ENCODE measurements around the gene PEX19.

Gene PEX19

DNA sequence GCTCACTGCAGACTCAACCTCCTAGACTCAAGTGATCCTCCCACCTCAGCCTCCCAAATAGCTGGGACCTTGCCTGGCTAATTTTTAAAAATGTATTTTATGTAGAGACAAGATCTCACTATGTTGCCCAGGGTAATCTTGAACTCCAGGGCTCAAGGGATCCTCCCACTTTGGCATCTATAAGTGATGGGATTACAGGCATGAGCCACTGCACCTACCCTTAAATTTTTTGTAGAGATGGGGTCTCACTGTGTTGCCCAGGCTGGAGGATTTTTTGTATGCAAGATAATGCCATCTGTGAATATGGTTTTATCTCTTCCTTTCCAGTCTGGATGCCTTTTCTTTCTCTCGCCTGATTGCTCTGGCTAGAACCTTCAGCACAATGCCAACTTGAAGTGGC is 13.9 kb downstream of the PEX19 start:
- FAIRE-seq = no peak

DNA sequence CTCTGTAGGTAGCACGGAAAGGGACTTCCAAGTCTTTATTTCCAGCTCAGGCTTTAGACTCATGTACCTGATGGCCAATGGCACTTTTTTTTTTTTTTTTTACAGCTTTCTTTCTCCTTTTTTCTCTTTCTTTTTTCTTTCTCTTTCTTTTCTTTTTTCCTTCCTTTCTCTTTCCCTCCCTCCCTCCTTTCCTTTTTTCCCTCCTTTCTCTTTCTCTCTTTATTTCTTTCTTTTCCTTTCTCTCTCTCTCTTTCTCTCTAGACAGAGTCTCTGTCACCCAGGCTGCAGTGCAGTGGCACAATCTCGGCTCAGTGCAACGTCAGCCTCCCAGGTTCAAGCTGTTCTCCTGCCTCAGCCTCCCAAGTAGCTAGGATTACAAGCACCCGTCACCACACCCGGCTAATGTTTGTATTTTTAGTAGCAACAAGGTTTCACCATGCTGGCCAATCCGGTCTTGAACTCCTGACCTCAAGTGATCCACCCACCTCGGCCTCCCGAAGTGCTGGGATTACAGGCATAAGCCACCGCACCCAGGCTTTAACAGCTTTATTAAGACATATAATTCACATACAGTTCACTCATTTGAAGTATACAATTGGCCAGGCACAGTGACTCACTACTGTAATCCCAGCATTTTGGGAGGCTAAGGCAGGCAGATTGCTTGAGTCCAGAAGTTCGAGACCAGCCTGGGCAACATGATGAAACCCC is 17.5 kb downstream of the PEX19 start:
- no peak for FAIRE-seq

DNA sequence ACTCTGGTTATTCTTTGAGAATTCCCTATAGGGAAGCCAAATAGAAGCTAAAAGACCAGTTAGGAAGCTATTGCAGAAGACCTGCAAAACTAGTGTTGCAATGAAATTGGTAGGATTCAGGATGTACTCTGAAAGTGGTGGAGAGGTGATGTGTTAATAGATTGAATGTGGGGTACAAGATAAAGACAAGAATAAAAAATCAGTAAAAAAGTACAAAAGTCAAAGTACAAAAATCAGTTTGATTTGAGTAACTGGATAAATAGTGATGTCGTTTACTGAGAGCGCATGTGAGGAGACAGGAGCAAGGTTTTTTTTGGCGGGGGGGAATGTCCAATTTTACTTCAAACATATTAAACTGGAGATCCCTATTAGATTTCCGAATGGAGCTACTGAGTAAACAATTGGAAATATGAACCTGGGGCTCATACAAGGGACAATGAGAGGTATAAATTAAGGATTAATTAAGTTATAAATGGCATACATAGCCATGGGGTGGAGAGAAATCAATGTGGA is 20.1 kb downstream of the PEX19 start:
- no peak for FAIRE-seq

DNA sequence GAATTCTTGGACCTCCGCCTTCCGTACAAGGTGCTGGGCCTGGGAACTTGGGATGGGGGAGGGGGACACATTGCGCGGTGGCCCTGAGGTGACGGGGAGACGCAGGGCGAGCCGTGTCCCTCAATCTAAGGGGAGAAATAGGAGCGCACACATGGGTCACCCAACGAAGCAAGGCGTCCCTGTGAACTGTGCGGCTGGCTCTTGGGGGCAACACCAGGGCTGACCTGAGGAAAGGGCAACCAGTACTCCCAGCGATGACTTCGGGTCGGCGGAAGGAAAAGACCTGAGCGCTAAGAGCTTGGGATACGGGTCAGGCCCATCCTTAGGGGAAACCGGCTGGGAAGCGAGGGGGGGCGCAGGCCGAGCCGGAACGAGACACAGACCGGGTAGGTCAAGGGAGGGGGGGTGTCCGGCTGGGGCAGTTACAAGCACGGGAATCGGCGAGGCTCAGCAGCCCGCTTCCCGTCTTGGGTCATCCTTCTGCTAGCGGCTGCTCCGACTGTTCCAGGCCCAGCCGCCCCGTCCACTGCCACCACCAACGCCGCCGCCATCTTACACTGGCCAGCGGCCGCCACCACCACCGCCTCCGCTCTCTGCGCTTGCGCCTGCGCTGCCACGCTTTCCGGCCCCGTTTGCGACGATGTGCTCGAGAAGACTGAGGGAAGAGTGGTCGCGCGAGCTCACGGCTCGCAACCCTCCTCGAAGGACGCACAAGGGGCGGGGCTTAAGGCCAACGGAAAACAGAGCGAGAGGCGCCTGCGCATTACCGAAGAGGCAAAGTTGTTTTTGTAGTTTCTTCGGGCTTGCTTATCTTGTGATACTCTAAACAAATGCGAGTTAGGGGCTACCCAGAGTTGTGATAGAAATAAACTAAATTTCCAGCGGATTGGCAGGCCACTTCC is 22.8 kb downstream of the PEX19 start, which contains the start of gene DCAF8:
Gene DCAF8, minus strand, starts transcription at position 657 of the 902 bp plus-strand sequence. CDS start 18,541 bp downstream, outside the sequence.
- FAIRE-seq = no peak

DNA sequence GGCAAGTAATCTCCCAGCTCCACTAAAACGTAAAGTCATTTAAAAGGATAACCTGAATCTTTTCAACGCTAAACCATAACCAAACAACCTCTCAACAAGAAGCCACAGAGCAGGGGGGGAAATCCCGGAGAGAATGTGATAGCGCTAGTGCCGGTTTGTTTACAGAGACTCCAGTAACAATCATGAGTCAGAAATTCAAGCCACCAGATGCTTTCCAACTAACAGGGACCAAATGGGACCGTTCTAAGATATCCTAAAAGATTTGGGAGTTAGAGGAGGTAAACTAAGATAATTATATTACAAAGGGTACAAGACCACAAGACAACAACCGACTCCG is 23.4 kb downstream of the PEX19 start:
- FAIRE-seq = no peak

DNA sequence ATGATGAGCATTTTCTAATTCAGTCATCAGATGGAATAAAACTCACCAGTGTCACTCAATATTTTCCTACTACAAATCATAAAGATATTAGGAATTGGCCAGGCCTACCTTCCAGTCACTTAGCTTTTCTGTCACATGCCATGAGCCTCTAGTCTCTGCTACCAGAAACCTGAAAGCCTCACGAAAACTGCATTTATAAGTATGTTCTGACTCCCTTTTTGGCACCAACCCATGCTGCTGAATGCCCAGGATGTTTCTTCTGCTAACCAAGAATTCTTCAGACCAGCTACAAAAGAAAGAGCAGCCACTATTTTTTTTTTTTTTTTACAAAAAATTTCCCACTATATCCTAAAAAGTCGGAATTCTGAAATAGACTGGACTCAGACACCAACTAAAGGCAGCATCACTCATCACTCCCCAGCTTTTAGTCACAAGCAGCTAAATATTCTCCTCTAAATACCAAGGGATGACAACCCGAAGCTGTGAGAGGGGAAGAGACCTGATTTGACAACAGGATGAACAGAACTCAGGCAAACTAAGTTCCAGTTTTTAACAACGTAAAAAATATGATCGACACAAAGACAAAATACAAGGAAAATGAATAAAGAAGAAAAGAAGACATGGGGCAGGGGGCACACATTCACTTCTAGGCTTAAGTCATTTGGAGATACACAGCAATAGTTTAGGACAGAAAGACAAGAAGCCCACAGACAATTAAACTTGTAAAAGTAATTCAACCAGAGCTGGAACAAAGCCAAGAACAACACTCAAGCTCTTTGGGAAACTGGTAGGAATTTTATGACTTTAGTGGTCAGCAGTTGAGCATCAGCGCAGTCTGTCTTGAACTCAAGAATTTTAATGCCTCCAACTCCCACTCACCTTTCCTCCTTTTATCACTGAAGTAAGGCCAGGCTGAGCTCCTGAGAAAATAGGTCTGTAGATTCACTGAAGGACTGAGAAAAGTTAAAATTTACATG is 24.2 kb downstream of the PEX19 start:
- no peak for FAIRE-seq

DNA sequence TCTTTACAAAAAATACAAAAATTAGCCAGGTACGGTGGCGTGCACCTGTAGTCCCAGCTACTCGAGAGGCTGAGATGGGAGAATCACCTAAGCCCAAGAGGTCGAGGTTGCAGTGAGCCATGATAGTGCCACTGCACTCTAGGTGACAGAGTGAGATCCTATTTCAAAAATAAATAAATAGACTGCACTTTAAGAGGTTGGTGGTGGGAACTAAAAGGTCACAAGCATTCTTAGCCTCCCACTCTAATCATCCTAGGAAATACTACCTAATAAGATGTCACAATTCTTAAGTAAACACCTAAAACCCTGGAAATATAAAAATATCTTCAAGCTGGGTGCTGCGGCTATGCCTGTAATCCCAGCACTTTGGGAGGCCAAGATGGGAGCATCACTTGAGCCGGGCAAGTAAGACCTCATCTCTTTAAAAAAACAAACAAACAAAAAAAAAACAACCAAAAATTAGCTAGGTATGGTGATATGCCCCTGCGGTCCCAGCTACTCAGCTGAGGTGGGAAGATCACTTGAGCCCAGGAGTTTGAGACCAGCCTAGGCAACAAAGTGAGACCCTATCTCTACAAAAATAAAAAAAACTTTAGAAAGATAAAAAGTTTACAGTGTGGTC is 26.6 kb downstream of the PEX19 start:
- no peak for FAIRE-seq

DNA sequence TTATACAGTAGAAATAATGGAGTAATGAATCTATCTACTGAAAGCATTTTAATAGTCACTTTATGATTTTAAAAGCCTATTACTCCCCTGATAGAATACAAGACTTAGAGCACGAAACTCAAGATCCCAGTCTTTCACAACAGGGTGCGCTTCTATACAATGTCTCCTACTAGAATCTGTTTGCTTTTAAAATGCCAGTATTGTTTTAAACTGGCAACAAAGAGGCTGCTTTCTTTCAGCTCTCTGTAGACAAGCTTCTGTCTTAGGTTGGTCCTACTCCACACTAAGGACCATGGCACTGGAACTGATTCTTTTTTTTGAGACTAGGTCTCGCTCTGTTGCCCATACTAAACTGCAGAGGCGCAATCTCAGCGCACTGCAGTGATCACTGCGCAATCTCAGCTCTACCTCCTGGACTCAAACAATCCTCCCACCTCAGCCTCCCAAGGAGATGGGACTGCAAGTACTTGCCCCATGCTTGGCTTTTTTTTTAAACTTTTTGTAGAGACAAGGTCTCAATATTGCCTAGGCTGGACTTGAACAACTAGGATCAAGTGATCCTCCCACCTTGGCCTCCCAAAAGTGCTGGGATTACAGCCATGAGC is 27.4 kb downstream of the PEX19 start:
- FAIRE-seq = no peak

DNA sequence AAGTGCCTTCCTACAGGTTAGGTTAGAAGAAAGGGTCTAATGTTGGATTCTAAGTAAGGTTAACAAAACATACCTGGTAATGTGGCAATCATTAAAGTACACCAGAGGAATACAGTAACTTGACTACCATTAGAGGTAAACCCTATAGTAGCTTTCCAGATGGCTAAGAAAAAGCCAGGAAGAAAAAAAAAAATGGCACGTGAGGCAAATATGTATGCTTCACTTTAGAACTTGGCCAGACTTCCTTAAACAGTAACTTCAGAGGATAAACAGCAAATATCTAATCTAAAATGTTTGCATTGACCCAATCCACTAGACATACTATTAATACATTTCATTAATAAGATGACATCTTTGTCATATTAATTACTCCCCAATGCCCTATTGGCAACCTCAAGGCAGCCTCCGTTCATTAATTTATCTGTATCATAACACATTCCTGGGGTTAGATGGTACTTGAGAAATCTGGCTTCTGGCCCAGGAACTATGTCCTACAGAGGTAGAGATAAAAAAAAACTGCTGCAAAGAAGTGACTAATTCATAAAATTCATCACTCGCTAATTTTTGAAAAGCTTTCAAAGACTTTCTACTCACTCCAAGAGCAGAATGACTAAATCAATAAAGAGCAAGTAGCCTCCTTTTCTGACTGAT is 28.4 kb downstream of the PEX19 start:
- FAIRE-seq = no peak

DNA sequence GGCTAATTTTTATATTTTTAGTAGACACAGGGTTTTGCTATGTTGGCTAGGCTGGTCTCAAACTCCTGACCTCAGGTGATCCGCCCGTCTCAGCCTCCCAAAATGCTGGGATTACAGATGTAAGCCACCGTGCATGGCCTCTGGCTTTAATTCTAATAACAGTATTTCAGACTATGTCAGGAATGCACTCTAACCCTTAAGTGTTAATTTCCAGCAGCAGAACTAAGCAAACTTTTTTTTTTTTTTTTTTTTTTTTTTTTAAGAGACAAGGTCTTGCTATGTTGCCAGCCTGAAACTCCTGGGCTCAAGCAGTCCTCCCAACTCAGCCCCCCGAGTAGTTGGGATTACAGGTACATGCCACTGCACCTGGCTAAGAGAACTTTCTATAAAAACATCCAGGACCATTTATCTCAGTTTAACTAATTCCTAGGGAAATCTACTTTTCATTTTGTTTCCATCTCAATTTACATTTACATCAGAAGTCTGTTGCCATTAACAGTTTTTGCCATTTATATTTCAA is 29.1 kb downstream of the PEX19 start:
- FAIRE-seq = no peak

DNA sequence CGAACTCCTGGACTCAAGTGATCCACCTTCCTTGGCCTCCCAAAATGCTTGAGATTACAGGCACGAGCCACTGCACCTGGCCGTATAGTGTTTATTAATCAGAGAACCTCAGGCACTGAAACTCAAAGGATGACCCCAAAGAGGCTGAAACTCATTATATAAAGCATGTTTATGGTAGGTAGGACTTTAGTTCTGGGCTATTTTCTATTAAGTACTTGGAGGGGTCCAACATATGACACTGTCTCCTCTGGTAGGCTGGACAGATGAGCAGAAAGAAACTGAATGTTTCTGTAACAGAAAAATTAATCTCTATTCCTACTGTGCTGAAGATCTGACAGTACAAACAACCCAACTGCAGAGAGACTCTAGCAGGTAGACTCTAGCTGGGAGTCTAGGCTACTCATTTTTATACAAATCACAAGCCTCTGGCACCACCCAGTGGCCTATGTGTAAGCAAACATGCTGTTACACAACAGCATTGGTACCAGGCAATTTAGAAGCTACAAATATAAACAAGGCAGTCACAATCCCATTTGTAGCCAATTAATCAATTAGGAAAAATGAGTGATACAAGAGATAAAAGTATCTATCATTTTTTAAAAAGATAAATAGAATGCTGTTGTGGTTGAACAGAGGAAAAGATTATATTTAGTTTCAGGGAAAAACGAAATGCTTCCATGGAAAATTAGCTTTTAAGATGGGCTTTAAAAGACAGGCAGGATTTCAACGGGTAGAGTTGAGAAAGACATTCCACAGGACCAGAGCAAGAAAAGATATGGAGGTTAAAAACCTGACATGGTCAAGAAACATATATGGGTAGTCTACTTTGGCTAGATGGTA is 33.0 kb downstream of the PEX19 start:
- FAIRE-seq = no peak

DNA sequence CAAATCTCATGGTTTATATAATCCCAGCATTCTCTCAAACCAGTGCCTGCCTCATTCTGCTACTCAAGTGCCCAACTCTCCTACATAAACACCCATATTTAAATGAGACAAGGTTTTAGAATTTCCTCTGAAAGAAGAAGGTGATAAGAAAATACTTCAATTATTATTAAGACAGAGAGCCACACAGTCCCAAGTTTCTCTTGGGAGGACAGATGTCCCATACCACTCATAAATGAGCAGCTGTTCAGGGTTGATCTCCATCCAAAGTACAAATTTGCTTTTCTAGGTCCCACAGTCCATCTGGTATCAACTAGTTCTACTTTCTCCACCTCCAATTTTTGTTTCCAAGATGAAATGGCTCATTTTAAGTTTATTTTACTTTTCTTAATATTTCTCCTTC is 33.9 kb downstream of the PEX19 start:
- FAIRE-seq = no peak

DNA sequence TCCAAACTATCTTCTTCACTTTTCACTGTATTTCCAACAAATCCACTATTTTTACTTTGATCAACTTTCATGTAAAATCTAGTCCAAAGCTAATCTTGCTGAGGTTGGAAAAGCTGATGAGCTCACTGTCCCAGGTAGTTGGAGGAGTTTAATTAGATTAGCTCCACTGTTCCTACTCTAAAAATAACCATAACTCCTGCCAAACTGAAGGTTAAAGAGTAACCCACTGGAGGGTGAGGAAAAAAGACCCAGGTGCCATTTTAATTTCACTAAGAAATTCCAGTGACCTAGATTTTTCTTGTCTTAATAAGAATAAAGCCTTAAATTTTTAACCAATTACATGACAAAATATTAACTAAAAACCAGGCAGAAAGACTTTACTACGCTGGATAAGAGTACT is 37.9 kb downstream of the PEX19 start:
- FAIRE-seq = no peak

DNA sequence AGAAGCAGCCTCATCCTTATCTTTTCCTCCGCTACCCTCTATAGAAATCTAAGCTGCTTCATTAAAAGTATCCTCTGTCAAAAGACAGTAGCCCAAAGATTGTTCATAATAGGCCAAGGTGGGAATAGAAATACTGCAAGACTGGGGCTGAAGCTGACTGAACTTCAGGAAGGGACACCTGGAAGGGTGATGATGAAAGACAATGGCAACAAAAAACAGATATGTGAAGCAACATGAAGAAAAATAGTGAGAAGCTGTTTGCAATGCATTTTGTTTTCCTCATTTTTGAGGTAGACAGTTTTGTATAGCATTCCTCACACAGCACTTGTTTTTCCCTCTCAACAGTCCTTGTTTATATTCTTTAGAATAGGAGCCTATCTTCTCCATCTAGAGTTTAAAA is 39.5 kb downstream of the PEX19 start:
- FAIRE-seq = no peak

DNA sequence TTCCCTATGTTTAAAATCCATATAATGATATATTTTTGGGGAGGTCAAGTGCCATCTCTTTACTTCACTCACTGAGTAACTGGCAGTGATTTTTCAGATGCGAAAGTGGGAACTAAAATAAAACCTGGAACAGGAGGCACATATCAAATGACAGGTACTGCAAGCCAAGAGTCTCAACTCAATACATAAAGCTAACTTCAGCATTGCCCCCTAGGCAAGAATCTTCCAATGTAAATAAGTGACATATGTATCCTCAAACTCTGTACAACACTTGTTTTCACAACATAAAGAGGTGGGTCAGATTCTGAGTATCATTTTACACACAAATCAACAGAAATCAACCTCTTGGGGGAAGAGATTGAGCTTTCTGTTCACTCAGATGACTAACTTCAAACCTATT is 40.7 kb downstream of the PEX19 start:
- no peak for FAIRE-seq

DNA sequence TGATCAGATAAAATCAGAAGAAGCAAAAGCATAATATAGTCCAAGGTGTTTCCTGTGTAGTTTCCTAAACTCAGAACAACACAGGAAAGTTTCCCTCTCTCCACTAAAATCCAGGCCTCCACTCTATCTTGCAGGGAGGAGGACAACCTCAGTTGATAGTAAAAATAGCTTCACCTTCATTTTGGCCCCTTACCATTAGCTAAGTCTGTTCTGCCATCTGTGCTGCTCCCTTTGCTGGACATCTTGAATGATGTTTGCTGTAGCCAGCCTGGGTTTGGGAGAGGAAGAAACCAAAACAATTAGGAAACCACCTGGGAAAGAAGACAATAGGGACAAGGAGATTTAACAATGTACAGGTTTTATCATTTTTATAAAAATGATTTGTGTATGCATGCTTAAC is 41.2 kb downstream of the PEX19 start:
- no peak for FAIRE-seq

DNA sequence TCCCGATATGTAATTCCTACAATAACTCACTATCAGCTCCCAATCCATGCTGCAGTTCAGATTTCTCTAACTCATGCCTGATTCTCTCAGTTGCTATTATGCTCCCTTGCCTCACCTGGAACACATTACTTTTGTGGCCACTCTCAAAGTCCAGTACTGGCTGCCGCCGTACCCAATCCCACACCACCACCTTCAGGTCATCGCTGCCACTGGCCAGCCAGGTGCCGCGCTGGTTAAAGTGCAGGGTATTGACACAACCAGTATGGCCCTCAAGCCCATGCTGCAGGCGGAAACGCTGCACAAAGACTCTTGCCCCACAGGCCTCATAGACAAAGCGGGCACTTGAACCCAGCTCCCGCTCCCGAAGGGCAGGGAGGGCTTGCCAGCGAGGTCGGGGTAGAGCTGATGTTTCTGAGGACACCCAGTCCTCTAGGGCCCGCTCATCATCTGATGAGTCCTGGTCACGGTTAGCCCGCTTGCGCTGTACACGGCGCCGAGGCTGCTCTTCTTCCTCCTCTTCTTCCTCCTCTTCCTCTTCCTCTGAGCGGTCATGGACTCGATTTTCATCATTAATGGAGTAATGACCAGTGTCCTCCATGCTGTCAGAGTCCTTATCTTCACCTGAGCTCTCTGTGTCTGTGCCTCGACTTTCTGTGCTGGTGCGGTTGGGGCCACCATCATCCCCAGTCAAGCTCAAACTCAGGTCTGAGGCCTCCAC is 45.2 kb downstream of the PEX19 start:
- FAIRE-seq = no peak

DNA sequence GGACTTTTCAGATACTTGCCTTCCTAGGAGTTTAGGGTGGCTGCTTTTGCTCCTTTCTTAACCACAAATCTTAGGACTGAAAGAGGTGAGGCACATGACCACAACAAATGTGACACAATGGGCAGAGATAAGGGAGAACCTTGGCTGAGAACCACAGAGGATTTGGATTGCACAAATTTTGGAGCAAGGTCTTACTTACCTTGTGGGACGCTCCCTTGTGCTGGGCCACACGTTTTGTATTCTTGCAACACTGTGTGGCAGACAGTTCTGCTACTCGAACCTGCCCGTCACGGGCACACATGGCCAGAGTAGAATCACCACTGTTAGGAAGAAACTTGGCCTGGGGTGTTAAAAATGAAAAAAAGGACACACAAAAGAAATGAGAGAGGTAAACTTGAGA is 46.5 kb downstream of the PEX19 start:
- no peak for FAIRE-seq

DNA sequence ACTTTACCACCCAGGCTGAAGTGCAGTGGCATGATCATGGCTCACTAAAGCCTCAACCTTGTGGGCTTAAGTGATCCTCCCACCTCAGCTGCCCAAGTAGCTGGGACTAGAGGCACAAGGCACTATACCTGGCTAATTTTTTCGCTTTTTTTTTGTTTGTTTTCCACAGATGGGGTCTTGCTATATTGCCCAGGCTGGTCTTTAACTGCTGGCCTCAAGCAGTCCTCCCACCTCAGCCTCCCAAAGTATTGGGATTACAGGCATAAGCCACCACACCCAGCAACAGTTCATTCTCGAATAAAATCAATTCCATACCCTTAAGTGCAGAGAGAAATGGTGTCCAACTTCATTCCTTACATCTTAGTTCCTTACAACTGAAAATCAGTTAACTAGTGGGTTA is 47.4 kb downstream of the PEX19 start:
- no peak for FAIRE-seq
